H1 (cell line): ENCODE data around the gene CAPZA3. TPM values are rescaled to one million over a fixed set of nuclear protein-coding genes. Genes with fewer than 3 reads are reported as not detected.
A peak's percentile ranks its signal among the peaks of the same experiment; 100 is the strongest.

ENCODE experiments used
- CTCF ChIA-PET: fragments of 300-600 bp; sonication (Branson Sonifier 250); formaldehyde crosslinking; loops from one replicate; lab custom pipeline; 2021; ENCODE audit not compliant: partially characterized antibody; lab: Charles Lee
- POLR2A ChIA-PET: fragments of 300-600 bp; sonication (Branson Sonifier 250); formaldehyde crosslinking; loops from one replicate; lab custom pipeline; 2021; ENCODE audit warnings: inconsistent platforms; ENCODE audit not compliant: partially characterized antibody; lab: Charles Lee
- DNase-seq, 2 experiments: peaks; one replicate each; pipeline versions ENCODE4 v3.0.0 to v3.0.0-alpha.2; 2010 to 2022; ENCODE audit warnings: low spot score in 2 of 2, low read depth in 1 of 2, mixed read lengths in 1 of 2
- FAIRE-seq: peaks from 2 replicates; lab custom pipeline; 2011; peaks lifted over from hg19 to GRCh38; lab: Jason Lieb, UNC
- H2AFZ ChIP-seq: 2 replicates; pipeline ENCODE4 v1.8.1; 2012; ENCODE audit warnings: low read length, inconsistent platforms
- H2AK5ac ChIP-seq: 2 replicates; pipeline ENCODE4 v1.6.1; 2013; ENCODE audit warnings: low read depth, low read length
- H2BK120ac ChIP-seq: replicated peaks from 2 replicates; pipeline ENCODE3; 2013; ENCODE audit warnings: low read depth, low read length, inconsistent platforms
- H2BK12ac ChIP-seq: 2 replicates; pipeline ENCODE4 v1.6.1; 2013; ENCODE audit warnings: low read depth, low read length
- H2BK15ac ChIP-seq: 2 replicates; pipeline ENCODE4 v1.6.1; 2013; ENCODE audit warnings: low read length
- H2BK20ac ChIP-seq: 2 replicates; pipeline ENCODE4 v1.6.1; 2013; ENCODE audit warnings: low read length
- H2BK5ac ChIP-seq: 2 replicates; pipeline ENCODE4 v1.6.1; 2013; ENCODE audit warnings: low read depth, low read length
- H3K14ac ChIP-seq: 2 replicates; pipeline ENCODE4 v1.6.1; 2013; ENCODE audit warnings: inconsistent platforms; ENCODE audit not compliant: insufficient read length
- H3K18ac ChIP-seq: 2 replicates; pipeline ENCODE4 v1.6.1; 2013; ENCODE audit warnings: low read length; ENCODE audit errors: extremely low read depth
- H3K23ac ChIP-seq: 2 replicates; pipeline ENCODE4 v1.6.1; 2013; ENCODE audit warnings: inconsistent platforms; ENCODE audit not compliant: insufficient read length
- H3K23me2 ChIP-seq: 2 replicates; pipeline ENCODE4 v1.6.1; 2013; ENCODE audit warnings: low read depth, low read length
- H3K27ac ChIP-seq: 2 replicates; pipeline ENCODE4 v1.6.1; 2011; ENCODE audit warnings: low read depth, low read length, inconsistent platforms
- H3K27me3 ChIP-seq, 4 experiments: replicated peaks in 1 of 4; 1 replicate in 1 of 4; 2 replicates in 3 of 4; pipeline versions ENCODE4 v1.6.1 to v1.8.1; 2011 to 2013; ENCODE audit warnings: low read length in 3 of 4, mild to moderate bottlenecking in 3 of 4, inconsistent platforms in 2 of 4, mixed read lengths in 2 of 4, moderate library complexity in 1 of 4; ENCODE audit not compliant: control insufficient read depth in 3 of 4, insufficient read depth in 3 of 4; ENCODE audit errors: extremely low read depth in 1 of 4
- H3K36me3 ChIP-seq, 4 experiments: 2 replicates each; pipeline versions ENCODE4 v1.6.1 to v1.8.1; 2011 to 2013; ENCODE audit warnings: mild to moderate bottlenecking in 4 of 4, low read length in 3 of 4, moderate library complexity in 2 of 4, control low read depth in 1 of 4, inconsistent platforms in 1 of 4; ENCODE audit not compliant: insufficient read depth in 4 of 4, control insufficient read depth in 2 of 4
- H3K4ac ChIP-seq: replicated peaks from 2 replicates; pipeline ENCODE3; 2013; ENCODE audit warnings: low read length, low read depth, mixed read lengths, inconsistent platforms; ENCODE audit not compliant: insufficient read length
- H3K4me1 ChIP-seq, 4 experiments: replicated peaks in 1 of 4; 1 replicate in 1 of 4; 2 replicates in 3 of 4; pipeline versions ENCODE4 v1.6.1 to v1.8.1; 2011 to 2013; ENCODE audit warnings: low read length in 3 of 4, inconsistent platforms in 2 of 4, mixed read lengths in 1 of 4; ENCODE audit not compliant: insufficient read depth in 4 of 4, control insufficient read depth in 3 of 4
- H3K4me2 ChIP-seq, 2 experiments: 2 replicates each; pipeline versions ENCODE4 v1.6.1 to v1.8.1; 2011 to 2013; ENCODE audit warnings: low read depth in 2 of 2, low read length in 2 of 2, control low read depth in 1 of 2, inconsistent platforms in 1 of 2, mild to moderate bottlenecking in 1 of 2; ENCODE audit not compliant: insufficient read depth in 1 of 2
- H3K4me3 ChIP-seq, 4 experiments: fragments of 200-600, 300-600 bp in 1 of 4; sonication (generic), shearing (Covaris generic), sonication (Bioruptor Twin) in 1 of 4; 2 replicates each; pipeline versions ENCODE4 v1.5.1 to v1.8.1; 2011 to 2016; ENCODE audit warnings: low read length in 4 of 4, low read depth in 3 of 4, control low read depth in 2 of 4, inconsistent platforms in 2 of 4, mild to moderate bottlenecking in 2 of 4, mixed read lengths in 1 of 4, moderate library complexity in 1 of 4; ENCODE audit not compliant: insufficient read depth in 2 of 4; ENCODE audit errors: extremely low read depth in 1 of 4
- H3K56ac ChIP-seq: replicated peaks from 2 replicates; pipeline ENCODE3; 2013; ENCODE audit warnings: low read depth, mild to moderate bottlenecking, mixed read lengths, low read length, inconsistent platforms; ENCODE audit not compliant: insufficient read length
- H3K79me1 ChIP-seq: 2 replicates; pipeline ENCODE4 v1.6.1; 2013; ENCODE audit warnings: low read depth, low read length, control low read depth
- H3K79me2 ChIP-seq, 2 experiments: 2 replicates each; pipeline versions ENCODE4 v1.6.1 to v1.8.1; 2012 to 2013; ENCODE audit warnings: low read length in 2 of 2, mild to moderate bottlenecking in 2 of 2, inconsistent platforms in 1 of 2; ENCODE audit not compliant: insufficient read depth in 2 of 2, control insufficient read depth in 1 of 2
- H3K9ac ChIP-seq, 4 experiments: replicated peaks in 1 of 4; 1 replicate in 1 of 4; 2 replicates in 3 of 4; pipeline versions ENCODE4 v1.6.1 to v1.8.1; 2011 to 2013; ENCODE audit warnings: low read depth in 3 of 4, low read length in 3 of 4, control low read depth in 2 of 4, mild to moderate bottlenecking in 2 of 4, moderate library complexity in 2 of 4, inconsistent platforms in 1 of 4; ENCODE audit errors: extremely low read depth in 1 of 4
- H3K9me3 ChIP-seq, 2 experiments: 2 replicates each; pipeline versions ENCODE4 v1.6.1 to v1.8.1; 2012 to 2013; ENCODE audit warnings: mild to moderate bottlenecking in 2 of 2, moderate library complexity in 2 of 2, control low read depth in 1 of 2, inconsistent platforms in 1 of 2, low read depth in 1 of 2, low read length in 1 of 2, mixed read lengths in 1 of 2; ENCODE audit not compliant: insufficient read depth in 2 of 2
- H4K20me1 ChIP-seq, 2 experiments: replicated peaks in 1 of 2; 2 replicates each; pipeline versions ENCODE3 to v1.8.1; 2011 to 2013; ENCODE audit warnings: inconsistent platforms in 2 of 2, low read length in 2 of 2, mild to moderate bottlenecking in 1 of 2; ENCODE audit not compliant: insufficient read depth in 2 of 2, control insufficient read depth in 1 of 2
- H4K5ac ChIP-seq: 2 replicates; pipeline ENCODE4 v1.6.1; 2013; ENCODE audit warnings: low read length, low read depth, mixed read lengths, inconsistent platforms; ENCODE audit not compliant: insufficient read length
- H4K8ac ChIP-seq: 2 replicates; pipeline ENCODE4 v1.8.0; 2013; ENCODE audit warnings: mild to moderate bottlenecking, moderate library complexity, low read length, inconsistent platforms; ENCODE audit not compliant: insufficient read depth; ENCODE audit errors: extremely low read depth
- H4K91ac ChIP-seq: replicated peaks from 2 replicates; pipeline ENCODE3; 2013; ENCODE audit warnings: low read length, mixed read lengths, inconsistent platforms; ENCODE audit not compliant: insufficient read length
- ASH2L ChIP-seq: fragments of 200-600, 300-600 bp; sonication (generic); IDR thresholded peaks from one replicate; pipeline ENCODE4 v1.7.1; 2017; ENCODE audit warnings: low read length
- CBX5 ChIP-seq: fragments of 300-800, 300-1000 bp; sonication (generic); IDR thresholded peaks from 2 replicates; pipeline ENCODE4 v1.7.1; 2016; ENCODE audit warnings: antibody characterized with exemption, low read length, low read depth
- CEBPB ChIP-seq: IDR thresholded peaks from 2 replicates; pipeline ENCODE4 v1.6.1; 2012; ENCODE audit warnings: low read depth, low read length
- E2F6 ChIP-seq: IDR thresholded peaks from 2 replicates; pipeline ENCODE4 v1.6.1; 2012; ENCODE audit warnings: inconsistent platforms
- EZH2 ChIP-seq: fragments of 200-600 bp; sonication (generic); IDR thresholded peaks from 2 replicates; pipeline ENCODE4 v1.7.1; 2012; ENCODE audit warnings: low read depth, mild to moderate bottlenecking, moderate library complexity, low read length, inconsistent platforms; ENCODE audit not compliant: severe bottlenecking
- JUND ChIP-seq: IDR thresholded peaks from 2 replicates; pipeline ENCODE4 v1.6.1; 2011; ENCODE audit warnings: mild to moderate bottlenecking, improper control_type of control experiment, low read length
- KDM1A ChIP-seq: fragments of 200-600, 300-600 bp; sonication (generic); IDR thresholded peaks from 2 replicates; pipeline ENCODE4 v1.7.1; 2016; ENCODE audit warnings: mild to moderate bottlenecking, low read length, borderline replicate concordance
- KDM4A ChIP-seq: IDR thresholded peaks from one replicate; pipeline ENCODE4 v1.7.1; 2012; ENCODE audit warnings: low read depth, mild to moderate bottlenecking, moderate library complexity, low read length, inconsistent platforms; ENCODE audit not compliant: severe bottlenecking
- MAFK ChIP-seq: IDR thresholded peaks from 2 replicates; pipeline ENCODE4 v1.6.1; 2012; ENCODE audit warnings: low read depth, mild to moderate bottlenecking, improper control_type of control experiment, low read length
- SAP30 ChIP-seq: fragments of 300-600 bp; sonication (generic); IDR thresholded peaks from 2 replicates; pipeline ENCODE4 v1.7.1; 2012; ENCODE audit warnings: low read length, moderate library complexity, mild to moderate bottlenecking, inconsistent platforms; ENCODE audit not compliant: insufficient read depth, insufficient replicate concordance
- SIN3A ChIP-seq, 2 experiments: IDR thresholded peaks in 1 of 2; conservative IDR thresholded peaks in 1 of 2; 2 replicates each; pipeline ENCODE4 v1.6.1; 2011 to 2012; ENCODE audit warnings: low read length in 2 of 2, improper control_type of control experiment in 1 of 2, low read depth in 1 of 2, mild to moderate bottlenecking in 1 of 2
- YY1 ChIP-seq: IDR thresholded peaks from 2 replicates; pipeline ENCODE4 v1.6.1; 2011; ENCODE audit warnings: low read depth, mild to moderate bottlenecking, low read length
- WGBS, 2 experiments: shearing (Covaris generic) in 1 of 2; methylation state at CpG; one replicate each; pipeline versions ENCODE4 v1.1.6 to v1.1.7; 2013 to 2015; ENCODE audit warnings: low lambda C conversion rate in 2 of 2, mixed read lengths in 2 of 2, inconsistent platforms in 1 of 2, low coverage in 1 of 2, missing lambda C conversion rate in 1 of 2; ENCODE audit not compliant: insufficient replicate concordance in 2 of 2, insufficient coverage in 1 of 2, insufficient read length in 1 of 2; ENCODE audit errors: extremely low coverage in 1 of 2, missing lambda C conversion rate in 1 of 2; 5-methylcytosine and 5-hydroxymethylcytosine counted together
- polyA plus RNA-seq, 7 experiments: library from polyadenylated mRNA; depleted of rRNA in 3 of 7; stranded (reverse) in 5 of 7; unstranded in 2 of 7; fragments of >200 nt in 5 of 7; fragments of 200-250 nt in 2 of 7; gene quantifications; 1 replicate in 5 of 7; 2 replicates in 1 of 7; 4 replicates in 1 of 7; pipeline versions ENCODE4 v1.2.1 to v1.2.3, GENCODE V29; 2011 to 2013; ENCODE audit warnings: missing spikeins in 2 of 7, mixed read lengths in 2 of 7
- total RNA-seq: library from RNA; stranded (reverse); fragmentation: NEBNext Ultra II Directional; extraction: Animal tissue kit (Norgen Biotek cat#: 25700); gene quantifications from 2 replicates; pipeline ENCODE4 v1.2.1, GENCODE V29; 2021
- TF ChIP-seq, protein P1 (sequence below): IDR thresholded peaks from 2 replicates; pipeline ENCODE4 v1.6.1; 2012; ENCODE audit warnings: inconsistent platforms

CAPZA3 gene
- total and polyA plus RNA-seq, 2 of the 8 experiments (the other 6 are each of a cell fraction or from before 2014, with no cell fraction given) = not detected

GRCh38 chr12:18755341-18755740 is 17.4 kb downstream of the CAPZA3 start:
- Histone ChIP-seq H3K4ac (no peak overlapping the region), H4K8ac (no peak overlapping the region), H3K79me1 (no peaks in the 10 kb centered on the region), H2BK12ac (peak overlapping the region; percentile 63; the same call in 1 of the 2 replicates), H2BK5ac (no peak overlapping the region), H3K4me2 (no peak overlapping the region), H3K23ac (no peak overlapping the region), H3K14ac (no peak overlapping the region), H3K18ac (no peak overlapping the region), H2AFZ (no peak overlapping the region), H3K36me3 (no peaks in the 10 kb centered on the region), H3K9me3 (no peaks in the 10 kb centered on the region), H3K23me2 (no peaks in the 10 kb centered on the region), H2BK20ac (no peak overlapping the region), H4K5ac (no peak overlapping the region), H3K4me3 (no peak overlapping the region), H2AK5ac (no peak overlapping the region), H4K91ac (no peak overlapping the region), H3K4me1 (peaks cover 4 to 16% (median 10%) of the 10 kb centered on the region in 4 experiments), H3K27ac (no peak overlapping the region), H3K9ac (no peak overlapping the region), H3K56ac (no peak overlapping the region), H2BK15ac (no peak overlapping the region), H3K27me3 (no peaks in the 10 kb centered on the region), H2BK120ac (peak overlapping the region; percentile 35), H4K20me1 (no peaks in the 10 kb centered on the region), H3K79me2 (no peaks in the 10 kb centered on the region)
- CTCF ChIA-PET = interaction anchor here (0.7 kb wide), 1 partner anchor 528 kb away, joined by 3 read pairs; no protein-coding TSS in a partner anchor
- 95% methylated on average over 1 of the region's 1 CpG; no CpG with 5 or more reads in 1 of the 2 experiments for WGBS, 2 experiments
- POLR2A ChIA-PET = no interaction called here
- TF ChIP-seq CBX5 (no peak), KDM1A (no peak), CEBPB (no peak), SIN3A (conservative IDR thresholded peaks at IDR 0.05 in 1 of 2, IDR thresholded peaks at IDR 0.05 in 1 of 2; ENCODE audit: low read depth in 1 of 2, low read length in 2 of 2) (no peak), SAP30 (no peak), E2F6 (no peak), ASH2L (no peak), KDM4A (no peak), EZH2 (no peak), YY1 (no peak), MAFK (no peak), JUND (no peak)
- TF ChIP-seq, protein P1, sequence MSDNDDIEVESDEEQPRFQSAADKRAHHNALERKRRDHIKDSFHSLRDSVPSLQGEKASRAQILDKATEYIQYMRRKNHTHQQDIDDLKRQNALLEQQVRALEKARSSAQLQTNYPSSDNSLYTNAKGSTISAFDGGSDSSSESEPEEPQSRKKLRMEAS = no peak
- no peak for FAIRE-seq
- no peak for DNase-seq
